Activated CD8-positive, alpha-beta memory T cell treated with anti-CD3 and anti-CD28 coated beads for 1 hour (primary cell): ENCODE data around the gene CYP2C8.
"Not testable (repeated sequence)": the region's sequence is repeated elsewhere in the genome, so short reads cannot be mapped to it uniquely, and the experiment has no call there.

ENCODE experiments used
- DNase-seq, 2 donors: peaks; one replicate each; pipeline ENCODE4 v3.0.0-alpha.2; 2020; ENCODE audit warnings: low read depth in 1 of 2; ENCODE audit errors: extremely low read depth in 1 of 2

The CYP2C8 gene

DNA sequence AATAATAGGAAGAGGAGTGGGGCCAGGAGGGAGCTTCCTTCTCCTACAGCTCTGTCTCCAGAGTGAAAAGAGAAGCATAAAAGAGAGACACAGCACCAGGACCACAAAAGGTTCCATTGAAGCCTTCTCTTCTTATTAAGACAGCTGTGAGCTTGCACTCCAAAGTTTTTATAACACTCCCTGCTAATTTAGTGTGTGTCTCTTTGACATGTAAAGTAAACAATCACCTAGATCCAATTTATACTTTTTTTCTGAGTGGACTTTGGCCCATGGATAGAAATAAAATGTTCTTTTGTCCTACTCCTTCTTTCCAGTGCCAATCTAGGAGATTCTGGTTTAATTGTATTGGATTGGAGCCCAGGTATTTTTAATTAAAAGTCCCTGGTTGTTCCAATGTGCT is at the start of gene CYP2C8:
TSS of gene CYP2C8 (minus strand) at position 212 of the 400 bp plus-strand sequence. CDS start at position 117, 95 bp downstream.
- DNase-seq, result no peak

DNA sequence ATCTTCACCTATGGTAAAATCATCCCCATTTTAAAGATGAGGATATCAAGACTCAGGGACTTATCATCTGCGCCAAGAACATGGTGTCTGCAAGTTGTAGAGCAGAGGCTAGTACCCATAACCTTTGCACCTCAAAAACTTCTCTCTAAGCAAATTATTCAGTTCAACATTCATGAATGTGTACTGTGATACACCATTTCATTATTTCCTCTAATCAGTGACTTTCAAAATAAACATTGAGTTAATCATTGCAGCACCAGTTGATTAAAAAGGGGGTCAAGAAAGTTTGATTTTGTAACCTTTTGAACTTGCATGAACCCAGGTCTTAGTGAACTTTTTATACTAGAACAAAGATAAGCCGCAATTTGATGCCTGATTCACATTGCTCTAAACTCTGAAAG is 47.6 kb upstream of the CYP2C8 start:
- no peak for DNase-seq

DNA sequence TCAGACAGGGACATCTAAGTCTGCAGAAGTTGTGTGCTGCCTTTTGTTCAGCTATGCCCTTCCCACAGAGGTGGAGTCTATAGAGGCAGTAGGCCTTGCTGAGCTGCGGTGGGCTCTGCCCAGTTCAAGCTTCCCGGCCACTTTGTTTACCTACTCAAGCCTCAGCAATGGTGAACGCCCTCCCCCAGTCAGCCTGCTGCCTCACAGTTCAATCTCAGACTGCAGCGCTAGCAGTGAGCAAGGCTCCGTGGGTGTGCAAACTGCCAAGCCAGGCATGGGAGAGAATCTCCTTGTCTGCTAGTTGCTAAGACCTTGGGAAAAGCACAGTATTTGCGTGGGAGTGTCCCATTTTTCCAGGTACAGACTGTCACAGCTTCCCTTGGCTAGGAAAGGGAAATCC is 41.5 kb upstream of the CYP2C8 start:
- not testable (repeated sequence) for DNase-seq

DNA sequence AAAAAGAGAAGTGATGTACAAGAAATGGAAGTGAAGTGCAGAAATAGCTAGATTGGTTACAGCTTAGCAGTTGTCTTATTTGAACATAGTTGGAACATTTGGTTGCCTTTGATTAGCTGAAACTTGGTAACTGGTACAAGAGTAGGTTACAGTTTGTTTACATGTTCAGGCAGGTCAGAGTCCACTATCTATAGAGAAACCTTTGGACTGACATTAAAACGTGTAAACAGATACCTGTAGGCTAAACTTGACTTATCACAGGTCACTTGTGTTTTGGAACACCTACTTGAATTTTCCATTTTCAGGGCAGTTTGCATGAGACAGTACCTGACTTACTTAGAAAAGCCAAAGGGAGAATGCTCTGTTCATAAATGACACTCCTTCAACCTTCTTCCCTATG is 28.5 kb upstream of the CYP2C8 start:
- no peak for DNase-seq

DNA sequence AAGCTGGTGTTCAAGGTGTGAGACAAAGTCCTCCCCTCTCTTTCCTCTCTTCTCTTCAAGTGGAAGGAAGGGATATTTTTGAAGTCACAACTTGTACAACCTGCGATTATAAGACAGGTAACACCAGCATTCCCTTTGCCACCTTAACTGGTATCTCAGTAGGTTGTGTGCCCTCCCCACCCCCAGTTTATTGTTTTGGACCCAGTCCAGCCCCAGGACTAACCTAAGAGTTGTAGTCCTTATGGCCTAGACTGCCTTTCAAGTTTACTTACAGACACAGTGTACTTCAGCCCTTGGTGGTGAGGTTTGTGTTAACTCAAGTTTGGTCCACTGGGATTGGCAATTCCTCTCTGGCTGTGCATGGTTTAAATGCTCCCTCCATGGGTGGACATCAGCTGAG is 26.8 kb upstream of the CYP2C8 start:
- DNase-seq, result no peak

DNA sequence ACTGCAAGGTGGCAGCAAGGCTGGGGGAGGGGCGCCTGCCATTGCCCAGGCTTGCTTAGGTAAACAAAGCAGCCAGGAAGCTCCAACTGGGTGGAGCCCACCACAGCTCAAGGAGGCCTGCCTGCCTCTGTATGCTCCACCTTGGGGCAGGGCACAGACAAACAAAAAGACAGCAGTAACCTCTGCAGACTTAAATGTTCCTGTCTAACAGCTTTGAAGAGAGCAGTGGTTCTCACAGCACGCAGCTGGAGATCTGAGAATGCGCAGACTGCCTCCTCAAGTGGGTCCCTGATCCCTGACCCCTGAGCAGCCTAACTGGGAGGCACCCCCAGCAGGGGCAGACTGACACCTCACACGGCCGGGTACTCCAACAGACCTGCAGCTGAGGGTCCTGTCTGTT is 10.3 kb upstream of the CYP2C8 start:
- not testable (repeated sequence) for DNase-seq

DNA sequence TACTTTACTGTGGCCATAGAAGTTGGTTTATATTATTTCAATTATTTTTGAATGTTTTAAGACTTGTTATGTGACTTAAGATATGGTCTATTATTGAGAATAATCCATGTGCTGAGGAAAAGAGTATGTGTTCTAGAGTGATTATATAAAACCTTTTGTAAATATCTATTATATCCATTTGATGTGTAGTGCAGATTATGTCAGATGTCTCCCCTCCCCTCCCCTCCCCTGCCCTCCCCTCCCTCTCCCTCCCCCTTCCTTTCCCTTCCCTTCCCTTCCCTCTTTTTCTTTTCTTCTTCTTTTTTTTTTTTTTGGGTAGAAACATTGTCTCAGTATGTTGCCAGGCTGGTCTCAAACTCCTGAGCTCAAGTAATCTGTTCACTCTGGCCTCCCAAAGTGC is 8.3 kb upstream of the CYP2C8 start:
- DNase-seq, result no peak

DNA sequence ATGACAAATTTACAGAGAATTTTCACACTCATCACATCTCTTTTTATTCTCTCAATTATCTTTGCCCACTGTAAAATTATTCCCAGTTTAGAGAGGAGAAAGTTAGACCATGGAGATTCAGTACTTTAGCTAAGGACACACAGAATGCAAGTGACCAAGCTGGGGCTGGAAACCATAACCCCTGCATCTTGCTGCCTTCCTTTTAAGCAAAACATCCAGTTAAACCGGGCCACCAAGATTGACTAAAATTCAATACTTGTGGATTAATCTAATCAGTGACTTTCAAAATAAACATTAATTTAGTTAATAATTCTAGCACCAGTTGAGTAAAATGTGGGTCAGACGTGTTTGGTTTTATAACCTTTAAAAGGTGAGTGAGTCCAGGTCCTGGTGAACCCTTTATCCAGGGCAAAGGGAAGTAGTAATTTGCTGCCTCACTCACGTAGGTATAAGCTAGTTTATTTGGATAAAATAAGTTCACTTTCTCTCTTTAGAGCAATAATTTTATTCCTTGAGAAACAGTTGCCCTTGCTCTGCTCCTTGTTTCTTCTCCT is 1.9 kb upstream of the CYP2C8 start:
- DNase-seq, result no peak

DNA sequence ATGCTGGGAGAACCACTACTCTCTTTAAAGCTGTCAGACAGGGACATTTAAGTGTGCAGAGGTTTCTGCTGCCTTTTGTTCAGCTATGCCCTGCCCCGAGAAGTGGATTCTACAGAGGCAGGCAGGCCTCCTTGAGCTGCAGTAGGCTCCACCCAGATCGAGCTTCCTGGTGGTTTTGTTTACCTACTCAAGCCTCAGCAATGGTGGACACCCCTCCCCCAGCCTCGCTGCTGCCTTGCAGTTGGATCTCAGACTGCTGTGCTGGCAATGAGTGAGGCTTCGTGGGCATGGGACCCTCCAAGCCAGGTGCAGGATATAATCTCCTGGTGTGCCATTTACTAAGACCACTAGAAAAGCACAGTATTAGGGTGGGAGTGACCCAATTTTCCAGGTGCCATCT is 5.2 kb downstream of the CYP2C8 start:
- DNase-seq, result not testable (repeated sequence)

DNA sequence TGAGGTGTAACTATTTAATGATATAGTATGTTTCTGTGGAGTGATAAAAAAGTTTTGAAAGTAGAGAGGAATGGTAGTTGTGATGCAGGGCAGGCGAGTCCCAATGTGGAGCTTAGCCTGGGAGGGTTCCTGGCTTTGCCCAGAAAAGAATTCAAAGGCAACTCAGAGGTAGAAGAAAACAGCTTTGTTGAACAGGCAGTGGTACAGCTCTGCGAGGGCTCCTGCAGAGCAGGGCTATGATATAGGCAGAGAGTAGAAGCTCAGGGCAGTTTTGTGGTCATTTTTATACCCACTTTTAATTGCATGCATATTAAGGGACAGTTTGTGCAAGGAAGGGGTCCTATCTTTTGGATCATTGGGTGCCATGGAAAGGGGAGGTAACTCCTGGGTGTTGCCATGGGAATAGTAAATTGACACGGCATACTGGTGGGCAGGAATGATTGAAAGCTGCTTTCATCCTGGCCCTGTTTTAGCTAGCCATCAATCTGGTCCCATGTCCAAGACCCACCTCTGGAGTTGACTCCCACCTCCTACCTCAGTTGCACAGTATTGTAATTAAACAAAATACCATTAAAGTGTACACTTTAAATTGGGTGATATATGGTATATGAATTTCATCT is 12.4 kb downstream of the CYP2C8 start:
- DNase-seq, result no peak

DNA sequence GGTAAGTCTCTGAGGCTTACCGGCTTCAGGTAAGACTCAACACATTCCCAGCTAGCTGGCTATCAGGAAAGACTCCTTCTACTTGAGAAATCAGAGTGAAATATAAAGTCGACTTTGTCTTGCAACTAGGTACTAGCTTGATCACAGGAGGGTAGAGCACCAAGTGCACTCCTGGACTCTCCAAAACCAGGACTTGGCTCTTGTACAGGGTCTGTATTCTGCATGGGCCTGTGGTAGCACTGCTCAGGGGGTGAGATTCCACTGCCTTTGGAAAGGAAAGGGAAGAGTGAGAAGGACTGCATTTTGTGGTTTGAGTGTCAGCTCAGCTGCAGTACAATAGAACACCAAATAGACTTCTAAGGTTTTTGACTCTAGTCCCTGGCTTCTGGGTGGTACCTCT is 19.4 kb downstream of the CYP2C8 start:
- DNase-seq, result no peak

DNA sequence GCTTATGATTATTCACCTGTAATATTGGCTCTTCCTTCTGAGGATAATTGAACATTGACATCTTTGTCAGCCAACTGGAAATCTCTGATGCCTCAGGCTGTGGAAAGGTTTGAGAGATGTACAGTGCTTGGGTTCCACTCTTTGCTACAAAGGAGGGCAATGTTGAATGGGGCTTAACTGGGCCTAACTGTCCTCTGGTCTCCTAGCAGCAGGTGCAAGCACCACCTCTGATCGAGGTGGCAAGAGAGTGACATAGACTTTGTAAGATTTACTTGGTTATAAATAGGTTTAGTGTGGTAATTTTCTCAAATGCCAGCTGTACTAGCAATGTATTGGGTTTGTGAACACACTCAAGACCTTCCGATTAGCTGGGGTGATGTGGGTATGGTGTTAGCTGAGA is 21.1 kb downstream of the CYP2C8 start:
- DNase-seq, result no peak

DNA sequence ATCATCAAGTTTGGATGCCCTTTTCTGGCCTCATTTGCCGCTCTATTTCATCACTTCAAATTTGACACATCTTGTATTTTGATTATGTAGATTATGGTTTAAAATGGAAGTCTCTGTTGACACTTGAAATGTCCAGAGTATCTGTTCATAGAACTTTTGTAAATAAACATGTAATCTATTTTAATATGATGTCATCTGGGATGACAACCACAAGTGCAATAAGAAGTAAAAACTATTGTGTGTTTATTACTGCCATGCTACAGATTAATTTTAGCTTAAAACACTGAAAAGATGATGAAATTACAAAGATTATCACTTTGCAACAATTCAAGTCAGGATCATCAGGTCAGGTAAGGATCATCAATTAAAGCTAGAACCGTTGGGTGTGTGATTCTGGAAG is 30.0 kb downstream of the CYP2C8 start:
- no peak for DNase-seq

DNA sequence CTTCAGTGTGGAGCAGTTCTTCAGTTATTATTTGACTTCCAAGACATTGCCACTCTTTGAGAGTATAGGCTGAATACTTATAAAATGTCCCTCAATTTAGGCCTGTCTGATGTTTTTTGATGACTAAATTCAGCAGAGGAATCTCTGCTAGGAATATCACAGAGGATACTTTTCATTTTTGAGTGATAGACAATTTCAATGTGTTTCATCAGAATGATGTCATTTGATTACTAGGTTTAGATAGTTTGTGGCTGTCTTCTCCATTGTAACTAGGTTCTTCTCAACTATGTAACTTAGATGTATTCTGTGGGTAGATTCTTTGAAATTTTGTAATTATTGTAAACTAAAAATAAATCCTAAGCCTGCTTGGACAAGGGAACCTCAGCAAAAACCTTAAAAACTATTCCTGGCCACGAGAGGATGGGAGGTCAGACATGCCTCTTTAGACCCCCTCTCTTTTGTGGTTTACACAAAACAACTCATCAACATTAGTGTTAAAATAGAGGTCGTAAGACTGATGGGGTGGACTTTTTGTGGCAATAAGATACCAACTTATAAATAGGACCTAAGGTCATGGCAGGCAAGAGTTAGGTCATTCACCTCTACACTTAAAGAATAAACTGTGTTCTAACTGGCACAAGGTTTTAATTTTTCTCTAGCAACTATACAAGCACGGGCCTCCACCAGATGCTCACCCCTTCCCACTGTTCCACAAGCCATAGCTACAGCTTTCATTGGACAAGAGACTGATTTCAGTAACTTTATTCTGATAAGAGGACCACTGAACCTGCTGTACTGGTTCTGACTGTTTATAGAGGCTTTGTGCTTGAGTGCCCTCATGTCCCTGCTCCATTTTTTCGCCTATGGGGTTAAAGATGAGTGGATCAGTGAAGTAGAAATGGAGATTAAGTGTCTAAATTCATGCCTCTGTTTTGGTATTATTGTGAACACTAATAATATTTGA is 33.7 kb downstream of the CYP2C8 start:
- DNase-seq, result no peak

DNA sequence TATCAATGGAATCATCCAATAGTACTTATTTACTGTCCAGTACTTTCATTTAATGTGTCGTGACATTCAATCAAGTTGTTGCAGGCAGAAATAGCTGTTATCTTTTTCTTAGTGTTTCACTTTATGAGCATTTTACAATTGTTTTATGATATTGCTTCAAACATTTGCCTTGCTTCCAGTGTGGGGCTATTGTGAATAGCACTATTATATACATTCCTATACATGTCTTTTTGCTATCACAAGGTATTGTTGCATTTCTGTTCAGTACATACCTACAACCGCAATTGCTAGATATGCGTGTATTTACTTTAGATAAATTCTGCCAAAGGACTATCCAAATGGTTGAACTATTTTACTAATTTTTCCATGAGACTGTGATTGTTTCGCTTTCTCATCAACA is 34.9 kb downstream of the CYP2C8 start:
- DNase-seq, result no peak

DNA sequence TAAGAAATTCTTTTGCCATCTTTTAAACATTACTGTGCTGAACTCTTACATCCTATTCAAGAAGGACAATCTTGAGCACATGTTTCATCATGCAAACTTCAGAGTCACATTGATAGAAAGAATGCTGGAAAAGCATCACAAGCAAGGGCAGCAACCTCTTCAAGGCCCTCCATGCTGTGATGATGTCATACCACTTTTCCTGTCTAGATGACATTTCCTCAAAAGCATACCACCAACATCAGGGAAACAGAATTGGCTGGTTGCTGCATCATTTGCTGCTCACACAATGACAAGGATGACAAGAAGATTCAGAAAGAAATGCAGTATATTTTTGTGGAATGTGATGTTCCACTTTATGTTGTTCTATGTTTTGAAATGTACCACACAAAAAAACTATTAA is 37.6 kb downstream of the CYP2C8 start:
- no peak for DNase-seq

DNA sequence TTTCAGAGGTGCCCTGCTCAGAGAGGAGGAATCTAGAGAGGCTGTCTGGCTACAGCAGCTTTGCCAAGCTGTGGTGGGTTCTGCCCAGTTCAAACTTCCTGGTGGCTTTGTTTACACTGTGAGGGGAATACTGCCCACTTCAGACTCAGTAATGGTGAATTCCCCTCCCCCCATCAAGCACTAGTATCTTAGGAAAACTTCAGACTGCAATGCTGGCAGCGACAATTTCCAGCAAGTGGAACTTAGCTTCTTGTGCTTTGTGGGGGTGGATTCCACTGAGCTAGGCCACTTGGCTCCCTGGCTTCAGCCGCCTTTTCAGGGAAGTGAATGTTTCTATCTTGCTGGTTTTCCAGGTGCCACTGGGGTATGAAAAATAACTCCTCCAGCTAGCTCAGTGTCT is 42.8 kb downstream of the CYP2C8 start:
- DNase-seq, result no peak

DNA sequence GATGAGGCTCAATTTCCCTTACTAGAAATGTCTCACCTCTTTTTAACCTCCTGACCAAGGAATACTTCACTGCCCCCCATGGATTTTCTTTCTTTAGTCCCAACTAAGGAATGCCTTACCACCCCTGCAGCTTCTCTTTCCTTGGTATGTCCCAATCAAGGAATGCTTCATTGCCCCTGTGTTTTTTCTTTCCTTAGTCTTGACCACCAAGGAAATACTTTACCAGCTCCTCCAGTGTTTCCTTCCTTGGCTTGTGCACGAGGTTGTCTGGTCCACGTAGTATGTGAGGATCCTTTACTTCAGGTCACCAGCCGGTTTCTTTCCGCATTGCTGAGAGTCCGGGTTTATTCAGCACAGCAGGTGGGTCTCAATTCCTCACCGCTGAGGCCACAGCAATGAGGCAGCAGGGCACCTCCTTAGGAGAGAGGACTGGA is 71.5 kb downstream of the CYP2C8 start:
- DNase-seq, result no peak

DNA sequence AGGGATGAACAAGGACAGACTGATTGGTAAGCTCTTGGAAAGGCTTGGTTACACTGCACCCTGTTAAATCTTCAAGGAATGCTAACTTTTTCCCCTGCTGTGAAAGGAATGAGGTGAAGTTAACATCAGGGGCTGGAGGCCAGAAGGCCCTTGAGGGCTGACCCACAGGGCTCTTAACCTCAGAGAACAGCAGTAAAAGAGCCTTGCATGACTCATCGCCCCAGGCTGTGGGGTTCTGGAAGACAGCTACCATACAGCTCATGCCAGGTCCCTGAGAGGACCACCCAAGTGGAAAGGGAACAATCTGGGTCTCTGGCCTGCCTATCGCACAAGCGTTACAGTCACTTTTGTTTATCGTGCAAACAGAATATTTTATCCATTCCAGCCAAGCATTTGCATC is 76.5 kb downstream of the CYP2C8 start:
- DNase-seq, result no peak

DNA sequence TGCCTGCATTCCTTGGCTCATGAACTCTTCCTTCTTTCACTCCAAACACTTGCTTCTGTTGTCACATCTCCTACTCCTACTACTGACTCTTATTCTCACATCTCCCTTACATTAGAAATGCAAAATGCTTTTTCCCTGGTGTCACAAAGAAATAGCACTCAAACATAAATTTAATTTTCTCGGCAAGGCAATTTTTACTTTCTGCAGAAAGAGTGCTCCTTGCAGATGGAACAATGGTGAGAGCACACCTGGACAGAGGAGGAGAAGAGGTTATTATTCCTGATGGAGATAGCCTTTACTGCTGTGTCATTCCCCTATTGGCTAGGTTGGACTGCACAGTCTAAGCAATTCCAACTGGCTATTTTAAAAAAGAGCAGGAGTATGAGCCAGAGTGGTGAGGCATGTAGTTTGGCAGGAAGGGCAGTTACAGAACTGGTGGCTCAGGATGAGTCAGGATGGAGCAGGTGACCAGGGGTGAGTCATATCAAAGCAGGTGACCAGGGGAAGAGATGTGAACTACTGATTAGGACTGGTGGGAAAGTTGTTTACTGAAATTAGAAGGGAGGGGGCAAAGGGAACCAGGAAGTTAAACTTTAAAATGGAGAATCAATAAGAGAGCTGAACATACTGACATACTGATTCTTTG is 77.9 kb downstream of the CYP2C8 start:
- no peak for DNase-seq

DNA sequence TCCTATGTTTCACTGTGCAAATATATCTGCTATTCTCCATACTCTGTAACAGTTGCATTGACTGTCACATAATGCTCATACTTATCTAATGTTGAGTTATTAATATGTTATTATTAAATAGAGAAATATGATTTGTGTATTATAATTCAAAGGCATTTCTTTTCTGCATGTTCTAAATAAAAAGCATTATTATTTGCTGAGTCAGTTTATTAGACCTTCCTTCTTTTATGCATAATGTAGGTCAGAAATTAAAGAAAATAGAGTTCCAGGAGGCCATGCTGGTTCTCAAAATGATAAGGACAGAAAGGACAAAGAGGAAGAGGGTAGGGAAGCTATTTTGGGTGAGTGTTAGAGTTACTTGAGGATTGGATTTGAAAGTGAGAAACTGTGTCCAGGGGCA is 80.1 kb downstream of the CYP2C8 start:
- no peak for DNase-seq
